Prostate gland (tissue), 2 donors: ENCODE results near the gene XRRA1.

Experiments used
- POLR2A ChIP-seq: fragments of 450-650 bp; IDR thresholded peaks from one replicate; pipeline ENCODE4 v1.6.1; 2016; ENCODE audit warnings: antibody characterized with exemption, mild to moderate bottlenecking
- POLR2AphosphoS5 ChIP-seq: sonication (generic); formaldehyde crosslinking; IDR thresholded peaks from one replicate; pipeline ENCODE4 v1.6.1; 2017; ENCODE audit warnings: antibody characterized with exemption
- TF ChIP-seq, protein P1 (sequence below), 4 experiments: fragments of 200-600 bp in 2 of 4; fragments of 450-650 bp in 2 of 4; sonication (generic) in 2 of 4; IDR thresholded peaks; 1 replicate in 3 of 4; 2 replicates in 1 of 4; pipeline ENCODE4 v1.5.1; 2016 to 2019; ENCODE audit warnings: antibody characterized with exemption in 4 of 4, mild to moderate bottlenecking in 2 of 4, moderate library complexity in 2 of 4

DNA sequence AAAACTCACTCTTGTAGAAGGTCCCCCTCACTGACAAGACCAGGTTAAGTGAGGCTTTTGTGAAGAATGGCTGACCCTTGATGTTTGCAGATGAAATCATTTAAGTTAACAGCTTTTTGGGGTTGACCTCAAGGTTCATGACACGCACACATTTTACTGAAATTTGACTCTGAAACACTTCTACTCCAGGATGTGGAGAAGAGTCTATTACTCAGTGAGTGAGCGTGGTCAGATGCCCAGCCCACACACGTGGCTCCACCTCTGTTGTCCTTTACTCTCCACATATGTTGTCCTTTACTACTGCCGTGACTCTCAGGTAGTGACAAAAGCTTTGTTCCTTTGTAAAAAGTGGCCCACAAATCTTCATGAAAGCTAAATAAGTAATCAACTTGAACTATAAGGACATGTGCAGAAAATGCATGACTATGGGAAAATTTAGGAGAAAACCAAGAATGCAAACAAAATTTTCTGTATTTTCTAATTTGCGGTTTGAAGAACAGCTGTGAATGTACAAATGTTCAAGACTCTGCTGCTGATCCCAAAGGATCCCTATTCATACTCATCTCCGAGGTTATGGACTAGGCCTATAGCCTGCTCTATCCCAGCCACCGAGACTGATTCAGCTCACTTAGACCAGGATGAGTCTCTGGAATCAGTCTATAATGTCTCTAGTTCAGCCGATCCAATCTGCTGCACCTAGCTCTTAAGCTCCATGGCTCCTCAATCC, 22.4 kb downstream of the XRRA1 start:
- TF ChIP-seq, protein P1, sequence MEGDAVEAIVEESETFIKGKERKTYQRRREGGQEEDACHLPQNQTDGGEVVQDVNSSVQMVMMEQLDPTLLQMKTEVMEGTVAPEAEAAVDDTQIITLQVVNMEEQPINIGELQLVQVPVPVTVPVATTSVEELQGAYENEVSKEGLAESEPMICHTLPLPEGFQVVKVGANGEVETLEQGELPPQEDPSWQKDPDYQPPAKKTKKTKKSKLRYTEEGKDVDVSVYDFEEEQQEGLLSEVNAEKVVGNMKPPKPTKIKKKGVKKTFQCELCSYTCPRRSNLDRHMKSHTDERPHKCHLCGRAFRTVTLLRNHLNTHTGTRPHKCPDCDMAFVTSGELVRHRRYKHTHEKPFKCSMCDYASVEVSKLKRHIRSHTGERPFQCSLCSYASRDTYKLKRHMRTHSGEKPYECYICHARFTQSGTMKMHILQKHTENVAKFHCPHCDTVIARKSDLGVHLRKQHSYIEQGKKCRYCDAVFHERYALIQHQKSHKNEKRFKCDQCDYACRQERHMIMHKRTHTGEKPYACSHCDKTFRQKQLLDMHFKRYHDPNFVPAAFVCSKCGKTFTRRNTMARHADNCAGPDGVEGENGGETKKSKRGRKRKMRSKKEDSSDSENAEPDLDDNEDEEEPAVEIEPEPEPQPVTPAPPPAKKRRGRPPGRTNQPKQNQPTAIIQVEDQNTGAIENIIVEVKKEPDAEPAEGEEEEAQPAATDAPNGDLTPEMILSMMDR (IDR thresholded peaks at IDR 0.05): no peak
- TF ChIP-seq POLR2AphosphoS5 (no peak), POLR2A (no peak)
